HEK293 (cell line): Measurements from ENCODE around the gene SNX5.

ENCODE experiments used
- CTCF ChIA-PET: fragments of 350-600 bp; formaldehyde crosslinking; extraction: SDS; loops from one replicate; lab custom pipeline; 2021; ENCODE audit warnings: antibody characterized with exemption; lab: Yijun Ruan, JAX
- POLR2A ChIA-PET: fragments of 300-600 bp; formaldehyde crosslinking; extraction: SDS; loops from one replicate; lab custom pipeline; 2020; ENCODE audit warnings: antibody characterized with exemption, inconsistent platforms; lab: Yijun Ruan, JAX
- H3K27ac ChIP-seq: fragments of 200-500 bp; sonication (Bioruptor generic); 2 replicates; pipeline ENCODE4 v1.5.1; 2014; ENCODE audit warnings: low read depth, low read length, control low read depth, inconsistent platforms; ENCODE audit errors: extremely low read depth
- H3K36me3 ChIP-seq, 2 experiments: fragments of 200-500 bp in 1 of 2; sonication (Bioruptor generic) in 1 of 2; 1 replicate in 1 of 2; 2 replicates in 1 of 2; pipeline ENCODE4 v1.5.1; 2014 to 2017; ENCODE audit warnings: inconsistent platforms in 2 of 2, low read length in 2 of 2; ENCODE audit not compliant: control insufficient read depth in 2 of 2, insufficient read depth in 1 of 2
- H3K4me1 ChIP-seq: fragments of 200-500 bp; sonication (Bioruptor generic); 2 replicates; pipeline ENCODE4 v1.5.1; 2014; ENCODE audit warnings: mild to moderate bottlenecking, low read length, inconsistent platforms; ENCODE audit not compliant: control insufficient read depth, insufficient read depth
- H3K4me3 ChIP-seq: 2 replicates; pipeline ENCODE4 v1.5.1; 2011; ENCODE audit warnings: low read depth, mild to moderate bottlenecking, control low read depth, low read length, moderate library complexity
- H3K9me3 ChIP-seq: fragments of 200-500 bp; sonication (Bioruptor generic); 2 replicates; pipeline ENCODE4 v1.5.1; 2014; ENCODE audit warnings: low read depth, low read length, inconsistent platforms; ENCODE audit not compliant: control insufficient read depth, insufficient read depth
- BCL11B ChIP-seq: fragments of 450-650 bp; formaldehyde crosslinking; IDR thresholded peaks from 2 replicates; pipeline ENCODE4 v1.5.1; 2016; ENCODE audit warnings: low read depth, missing biosample characterization, missing genetic modification characterization
- GLIS2 ChIP-seq: fragments of 450-650 bp; formaldehyde crosslinking; IDR thresholded peaks from 2 replicates; pipeline ENCODE4 v1.5.1; 2016; ENCODE audit warnings: missing biosample characterization, missing genetic modification characterization
- HOXD13 ChIP-seq: sonication (generic); formaldehyde crosslinking; IDR thresholded peaks from 2 replicates; pipeline ENCODE4 v1.8.0; 2022; ENCODE audit warnings: missing genetic modification reagents, borderline replicate concordance
- OVOL3 ChIP-seq: fragments of 450-650 bp; formaldehyde crosslinking; IDR thresholded peaks from 2 replicates; pipeline ENCODE4 v1.5.1; 2016; ENCODE audit warnings: missing biosample characterization, missing genetic modification characterization
- SP7 ChIP-seq: fragments of 450-650 bp; formaldehyde crosslinking; IDR thresholded peaks from 2 replicates; pipeline ENCODE4 v1.5.1; 2016; ENCODE audit warnings: missing biosample characterization, missing genetic modification characterization
- ZBTB17 ChIP-seq: fragments of 450-650 bp; formaldehyde crosslinking; IDR thresholded peaks from 2 replicates; pipeline ENCODE4 v1.5.1; 2016; ENCODE audit warnings: missing biosample characterization, missing genetic modification characterization
- ZBTB26 ChIP-seq: fragments of 450-650 bp; formaldehyde crosslinking; optimal IDR thresholded peaks from 2 replicates; pipeline ENCODE3; 2016; ENCODE audit warnings: missing biosample characterization, mild to moderate bottlenecking, missing genetic modification characterization
- ZBTB6 ChIP-seq: fragments of 450-650 bp; formaldehyde crosslinking; IDR thresholded peaks from 2 replicates; pipeline ENCODE4 v1.5.1; 2017; ENCODE audit warnings: missing biosample characterization, missing genetic modification characterization
- ZNF248 ChIP-seq: fragments of 450-650 bp; formaldehyde crosslinking; IDR thresholded peaks from 2 replicates; pipeline ENCODE4 v1.5.1; 2017; ENCODE audit warnings: missing biosample characterization, missing genetic modification characterization
- ZNF274 ChIP-seq, 2 experiments: fragments of 200-500 bp in 1 of 2; fragments of 450-650 bp in 1 of 2; sonication (Bioruptor generic) in 1 of 2; formaldehyde crosslinking in 1 of 2; IDR thresholded peaks; 2 replicates each; pipeline versions ENCODE4 v1.5.1 to v1.6.1; 2014 to 2016; ENCODE audit warnings: borderline replicate concordance in 1 of 2, inconsistent platforms in 1 of 2, low read length in 1 of 2, missing biosample characterization in 1 of 2, missing genetic modification characterization in 1 of 2
- ZNF324 ChIP-seq: fragments of 450-650 bp; formaldehyde crosslinking; IDR thresholded peaks from 2 replicates; pipeline ENCODE4 v1.5.1; 2016; ENCODE audit warnings: missing biosample characterization, missing genetic modification characterization
- ZNF423 ChIP-seq: fragments of 450-650 bp; formaldehyde crosslinking; IDR thresholded peaks from 2 replicates; pipeline ENCODE4 v1.5.1; 2016; ENCODE audit warnings: missing biosample characterization, missing genetic modification characterization
- ZNF426 ChIP-seq: fragments of 450-650 bp; formaldehyde crosslinking; IDR thresholded peaks from 2 replicates; pipeline ENCODE4 v1.5.1; 2017; ENCODE audit warnings: missing biosample characterization, missing genetic modification characterization, mild to moderate bottlenecking, inconsistent platforms, moderate library complexity
- ZNF449 ChIP-seq: fragments of 450-650 bp; formaldehyde crosslinking; IDR thresholded peaks from 2 replicates; pipeline ENCODE4 v1.5.1; 2017; ENCODE audit warnings: missing biosample characterization, mild to moderate bottlenecking, missing genetic modification characterization, moderate library complexity
- ZNF549 ChIP-seq: fragments of 450-650 bp; IDR thresholded peaks from 2 replicates; pipeline ENCODE4 v1.5.1; 2018; ENCODE audit warnings: missing biosample characterization, missing genetic modification characterization, mild to moderate bottlenecking, inconsistent platforms, moderate library complexity
- ZNF621 ChIP-seq: fragments of 450-650 bp; formaldehyde crosslinking; IDR thresholded peaks from 2 replicates; pipeline ENCODE4 v1.5.1; 2017; ENCODE audit warnings: missing biosample characterization, missing genetic modification characterization
- ZNF629 ChIP-seq: fragments of 450-650 bp; formaldehyde crosslinking; IDR thresholded peaks from 2 replicates; pipeline ENCODE4 v1.5.1; 2017; ENCODE audit warnings: missing biosample characterization, missing genetic modification characterization
- ZNF645 ChIP-seq: fragments of 450-650 bp; formaldehyde crosslinking; IDR thresholded peaks from 2 replicates; pipeline ENCODE4; 2016; ENCODE audit warnings: missing biosample characterization, missing genetic modification characterization
- ZNF660 ChIP-seq: fragments of 450-650 bp; IDR thresholded peaks from 2 replicates; pipeline ENCODE4 v1.5.1; 2018; ENCODE audit warnings: missing biosample characterization, mild to moderate bottlenecking, missing genetic modification characterization
- ZNF704 ChIP-seq: fragments of 450-650 bp; formaldehyde crosslinking; IDR thresholded peaks from 2 replicates; pipeline ENCODE4 v1.5.1; 2016; ENCODE audit warnings: missing biosample characterization, missing genetic modification characterization
- ZNF785 ChIP-seq: fragments of 450-650 bp; formaldehyde crosslinking; IDR thresholded peaks from 2 replicates; pipeline ENCODE4 v1.5.1; 2016; ENCODE audit warnings: missing biosample characterization, missing genetic modification characterization
- ZSCAN16 ChIP-seq: fragments of 450-650 bp; formaldehyde crosslinking; IDR thresholded peaks from 2 replicates; pipeline ENCODE4 v1.5.1; 2016; ENCODE audit warnings: missing biosample characterization, missing genetic modification characterization
- ZSCAN18 ChIP-seq: fragments of 450-650 bp; formaldehyde crosslinking; IDR thresholded peaks from 2 replicates; pipeline ENCODE4 v1.5.1; 2016; ENCODE audit warnings: missing biosample characterization, missing genetic modification characterization
- ZSCAN4 ChIP-seq: fragments of 450-650 bp; formaldehyde crosslinking; IDR thresholded peaks from 2 replicates; pipeline ENCODE4 v1.5.1; 2017; ENCODE audit warnings: missing biosample characterization, missing genetic modification characterization

Gene SNX5

GRCh38 chr20:17932396-17932795, 36.2 kb downstream of the SNX5 start:
- Histone ChIP-seq H3K36me3 (no peaks in the 10 kb centered on the region), H3K27ac (no peak overlapping the region), H3K9me3 (no peaks in the 10 kb centered on the region), H3K4me1 (no peaks in the 10 kb centered on the region), H3K4me3 (no peak overlapping the region)
- POLR2A ChIA-PET = no interaction called here
- CTCF ChIA-PET = no interaction called here
- no peak for TF ChIP-seq ZSCAN4 (tag by site-specific recombination)
- TF ChIP-seq BCL11B (tag by site-specific recombination) = no peak
- no peak for TF ChIP-seq ZNF248 (tag by site-specific recombination)
- TF ChIP-seq ZNF629 (tag by site-specific recombination) = no peak
- TF ChIP-seq ZNF645 = no peak
- TF ChIP-seq ZNF549 (tag by site-specific recombination) = no peak
- no peak for TF ChIP-seq ZNF449 (tag by site-specific recombination)
- no peak for TF ChIP-seq ZBTB17
- TF ChIP-seq HOXD13 (CRISPR knock-in tag) = no peak
- no peak for TF ChIP-seq OVOL3
- no peak for TF ChIP-seq ZBTB6
- no peak for TF ChIP-seq ZNF274 (IDR thresholded peaks at IDR 0.05; ENCODE audit: low read length)
- no peak for TF ChIP-seq ZNF274 (tag by site-specific recombination; IDR thresholded peaks at IDR 0.05; ENCODE audit: borderline replicate concordance)
- no peak for TF ChIP-seq GLIS2 (tag by site-specific recombination)
- no peak for TF ChIP-seq ZNF426 (tag by site-specific recombination)
- TF ChIP-seq ZSCAN16 (tag by site-specific recombination) = no peak
- TF ChIP-seq ZBTB26 (tag by site-specific recombination) = no peak
- no peak for TF ChIP-seq ZNF621 (tag by site-specific recombination)
- no peak for TF ChIP-seq SP7 (tag by site-specific recombination)
- no peak for TF ChIP-seq ZNF324

GRCh38 chr20:17931513-17931912, 37.1 kb downstream of the SNX5 start:
- H3K9me3 ChIP-seq = no peaks in the 10 kb centered on the region
- POLR2A ChIA-PET = no interaction called here
- H3K27ac ChIP-seq = no peak overlapping the region
- no peaks in the 10 kb centered on the region for H3K4me1 ChIP-seq
- CTCF ChIA-PET = interaction anchor here (0.6 to 1.1 kb wide), 2 partner anchors 7 to 1109 kb away, joined by 3 to 4 read pairs; no protein-coding TSS in a partner anchor
- TF ChIP-seq ZNF660 (tag by site-specific recombination) (no peak), ZNF704 (tag by site-specific recombination) (no peak), ZNF423 (no peak), ZSCAN18 (tag by site-specific recombination) (no peak), ZNF785 (tag by site-specific recombination) (no peak)
- no peaks in the 10 kb centered on the region for H3K36me3 ChIP-seq
- H3K4me3 ChIP-seq = no peak overlapping the region
